T-helper 22 cell (primary cell): ENCODE results near the gene PPARGC1A.

Experiments used
- DNase-seq: peaks from one replicate; pipeline ENCODE4 v3.0.0-alpha.2; 2020; ENCODE audit warnings: low read depth

The PPARGC1A gene

GRCh38 chr4:23906839-23907238 lies 17.0 kb upstream of the PPARGC1A start:
- no peak for DNase-seq

- no peak for DNase-seq
Measured at GRCh38 chr4:23904639-23905071, 14.8 kb upstream of the PPARGC1A start.

GRCh38 chr4:23903859-23904438 lies 14.1 kb upstream of the PPARGC1A start:
- no peak for DNase-seq

DNA sequence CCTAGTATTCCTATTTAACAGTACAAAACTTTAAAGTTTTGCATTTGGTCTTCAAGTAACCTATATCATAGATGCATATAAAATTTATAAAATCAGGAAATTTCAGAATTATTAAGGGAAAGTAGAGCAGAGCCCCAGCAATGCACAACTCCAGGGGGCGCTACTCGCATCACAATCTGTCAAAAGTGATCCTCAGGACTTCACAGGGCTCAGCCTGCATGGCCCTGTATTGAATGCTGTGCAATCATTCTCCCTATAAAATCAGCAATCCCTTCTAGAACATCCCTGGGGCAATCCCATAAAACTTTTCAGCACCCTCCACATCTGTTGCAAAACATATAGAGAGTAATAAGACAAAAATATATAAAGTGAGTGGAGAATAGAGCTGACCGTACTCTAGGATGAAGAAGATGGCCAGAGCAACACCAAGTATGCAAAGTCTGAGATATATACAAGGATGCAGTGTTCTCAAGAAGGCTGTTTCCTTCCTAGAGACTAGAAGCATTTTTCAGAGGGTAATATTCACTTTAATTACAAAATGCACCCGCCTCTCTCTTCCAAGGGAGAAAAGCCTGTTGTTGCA lies 12.5 kb upstream of the PPARGC1A start:
- DNase-seq: no peak

- no peak for DNase-seq
Measured at GRCh38 chr4:23900636-23901035, 10.8 kb upstream of the PPARGC1A start.

DNA sequence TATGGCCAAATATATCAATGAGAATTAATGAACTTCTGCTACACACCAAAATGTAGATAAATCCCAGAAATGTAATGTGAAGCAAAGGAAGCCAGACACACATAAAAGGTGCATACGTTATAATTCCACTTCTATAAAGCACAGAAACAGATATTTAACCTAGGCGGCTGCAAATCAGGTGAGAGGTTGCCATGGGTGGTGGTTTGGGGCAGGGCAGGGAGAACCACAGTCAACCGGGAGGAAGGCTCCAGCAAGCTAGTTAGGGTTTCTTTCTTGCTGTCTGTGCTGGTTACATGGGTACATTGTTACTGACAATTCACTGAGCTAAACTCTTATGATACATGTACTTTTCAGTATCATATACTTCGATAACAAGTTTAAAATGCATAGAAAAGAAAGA lies 9.7 kb upstream of the PPARGC1A start:
- DNase-seq: no peak

GRCh38 chr4:23897564-23898109 lies 7.8 kb upstream of the PPARGC1A start:
- DNase-seq: no peak

- DNase-seq: no peak
Measured at GRCh38 chr4:23894021-23894420, 4.2 kb upstream of the PPARGC1A start.

- no peak for DNase-seq
Measured at GRCh38 chr4:23891064-23891421, 1.2 kb upstream of the PPARGC1A start.

DNA sequence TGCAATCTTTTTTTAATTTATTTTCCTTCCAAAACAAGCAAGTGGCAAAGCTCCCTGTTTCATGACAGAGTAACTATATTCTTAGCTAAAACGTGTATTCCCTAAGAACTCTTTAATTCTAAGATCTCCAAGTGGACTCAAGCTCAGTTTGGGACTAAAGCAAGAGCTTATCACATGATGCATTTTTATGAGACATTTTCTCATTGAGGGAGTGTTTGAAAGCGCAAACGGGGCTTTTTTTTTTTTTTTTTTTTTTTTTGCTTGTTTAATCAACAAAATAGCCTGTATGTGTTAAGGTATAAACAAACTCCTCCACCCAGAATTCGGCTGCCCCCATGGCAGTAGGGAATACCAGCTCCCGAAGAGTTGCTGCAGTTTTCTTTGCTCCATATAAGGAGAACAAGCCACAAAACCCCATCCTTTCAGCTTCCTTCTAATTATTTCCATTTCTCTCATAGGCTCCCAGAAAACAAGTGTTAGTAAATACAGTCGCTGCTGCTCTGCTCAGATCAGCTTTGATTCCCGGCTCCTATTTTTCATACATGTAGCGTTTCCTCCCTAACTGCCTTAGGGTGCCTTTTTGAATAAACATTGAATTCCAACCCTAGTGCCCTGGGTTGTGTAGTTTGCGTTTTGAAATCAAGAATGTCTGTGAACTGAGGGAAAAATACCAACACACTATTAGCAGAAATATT lies 669 bp upstream of the PPARGC1A start:
- no peak for DNase-seq

GRCh38 chr4:23889391-23889790 lies 456 bp downstream of the PPARGC1A start:
- no peak for DNase-seq

DNA sequence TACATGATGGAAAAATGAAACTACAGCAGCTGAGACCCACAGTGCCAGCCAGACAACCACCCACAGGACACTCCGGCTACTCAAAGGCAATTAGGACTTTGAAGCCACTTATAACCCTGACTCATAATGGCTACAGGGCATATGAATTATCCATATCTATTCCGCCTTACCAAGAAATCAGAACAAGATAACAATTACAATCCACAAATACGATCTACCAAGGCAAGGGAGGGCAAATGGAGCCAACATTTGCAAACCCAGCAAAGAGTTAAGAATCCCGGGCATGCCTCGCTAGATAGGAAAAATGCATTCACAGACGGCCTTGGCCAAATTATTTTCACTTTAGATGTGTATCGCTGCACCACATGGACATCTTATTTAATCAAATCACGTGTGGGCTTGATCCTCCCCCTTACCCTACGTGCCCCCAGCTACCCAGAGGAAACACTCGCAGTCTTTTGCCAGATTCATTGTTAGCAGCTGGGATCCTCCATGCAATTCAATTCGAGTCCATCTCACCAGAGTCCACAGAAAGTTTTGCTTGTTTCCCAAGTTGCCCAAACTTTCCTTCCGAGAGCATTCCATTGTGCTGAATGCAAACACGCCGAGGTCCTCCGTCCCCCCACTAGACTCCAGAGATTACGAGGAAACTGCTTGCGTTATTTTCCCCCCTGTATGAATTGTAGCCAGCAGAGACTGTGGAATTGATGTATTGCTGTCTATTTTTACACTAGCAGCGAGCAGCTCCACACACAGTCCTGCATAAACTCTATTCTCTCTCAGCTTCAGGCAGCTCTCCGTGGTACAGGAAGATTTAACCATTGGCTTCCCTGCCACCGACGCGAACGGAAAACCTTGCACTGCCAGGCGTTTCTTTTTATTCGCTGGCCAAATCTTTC lies 1.2 kb downstream of the PPARGC1A start:
- no peak for DNase-seq

- DNase-seq: no peak
Measured at GRCh38 chr4:23887989-23888388, 1.9 kb downstream of the PPARGC1A start.

DNA sequence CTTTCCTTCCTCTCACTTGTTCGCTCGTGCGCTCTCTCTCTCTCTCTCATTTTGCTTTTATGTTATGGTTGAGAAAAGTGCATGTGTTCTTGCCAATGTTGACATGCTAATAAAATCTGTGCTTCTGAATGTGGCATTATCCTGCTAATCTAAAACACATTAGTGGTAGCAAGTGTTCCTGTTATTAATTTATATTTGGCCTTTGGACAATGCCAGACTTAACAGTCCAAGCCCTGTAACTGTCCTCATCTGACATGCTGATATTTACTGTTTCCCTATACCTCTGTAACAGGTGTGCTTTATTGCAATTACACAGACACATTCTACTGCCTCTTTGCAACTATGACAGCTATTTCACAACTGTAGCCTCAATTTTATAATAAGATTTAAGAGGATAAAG lies 2.7 kb downstream of the PPARGC1A start:
- no peak for DNase-seq

- DNase-seq: no peak
Measured at GRCh38 chr4:23885943-23886590, 3.8 kb downstream of the PPARGC1A start.

DNA sequence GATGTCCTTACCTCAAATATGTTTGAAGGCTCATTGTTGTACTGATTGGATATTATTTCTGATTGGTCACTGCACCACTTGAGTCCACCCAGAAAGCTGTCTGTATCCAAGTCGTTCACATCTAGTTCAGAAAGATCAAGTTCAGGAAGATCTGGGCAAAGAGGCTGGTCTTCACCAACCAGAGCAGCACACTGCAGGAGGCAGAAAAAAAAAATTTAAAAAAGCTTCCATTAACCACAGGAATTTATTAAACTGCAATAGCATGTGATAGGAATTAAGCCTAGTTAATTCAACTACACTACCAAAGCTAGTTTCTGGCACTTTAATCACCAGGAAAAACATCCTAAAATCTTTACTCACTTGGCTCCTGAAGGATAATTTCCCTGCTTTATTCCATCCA lies 5.1 kb downstream of the PPARGC1A start:
- DNase-seq: no peak

DNA sequence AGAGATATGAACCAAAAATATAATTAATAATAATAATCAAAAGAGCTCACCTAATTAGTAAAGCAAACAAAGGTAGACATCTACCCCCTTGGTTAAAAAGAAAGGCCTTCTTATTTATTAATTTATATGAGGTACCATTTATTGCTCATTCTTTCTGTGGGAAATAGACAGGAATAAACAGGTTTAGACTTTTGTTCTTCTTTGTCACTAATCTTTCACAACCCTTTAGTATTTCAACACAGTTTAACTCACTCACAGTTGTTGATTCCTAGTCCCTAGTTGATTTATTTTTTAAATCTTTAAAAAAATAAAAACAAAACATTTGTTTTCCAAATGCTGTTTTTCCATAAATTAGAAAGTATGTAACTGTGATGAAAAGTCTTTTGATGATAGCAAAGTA lies 5.6 kb downstream of the PPARGC1A start:
- no peak for DNase-seq

- no peak for DNase-seq
Measured at GRCh38 chr4:23882976-23883531, 6.8 kb downstream of the PPARGC1A start.

- no peak for DNase-seq
Measured at GRCh38 chr4:23881674-23882337, 8.0 kb downstream of the PPARGC1A start.

- no peak for DNase-seq
Measured at GRCh38 chr4:23881052-23881501, 8.8 kb downstream of the PPARGC1A start.
